ENCODE data around the gene LCK.
"Not testable (repeated sequence)": the region's sequence is repeated elsewhere in the genome, so short reads cannot be mapped to it uniquely, and the experiment has no call there.

The LCK gene

DNA sequence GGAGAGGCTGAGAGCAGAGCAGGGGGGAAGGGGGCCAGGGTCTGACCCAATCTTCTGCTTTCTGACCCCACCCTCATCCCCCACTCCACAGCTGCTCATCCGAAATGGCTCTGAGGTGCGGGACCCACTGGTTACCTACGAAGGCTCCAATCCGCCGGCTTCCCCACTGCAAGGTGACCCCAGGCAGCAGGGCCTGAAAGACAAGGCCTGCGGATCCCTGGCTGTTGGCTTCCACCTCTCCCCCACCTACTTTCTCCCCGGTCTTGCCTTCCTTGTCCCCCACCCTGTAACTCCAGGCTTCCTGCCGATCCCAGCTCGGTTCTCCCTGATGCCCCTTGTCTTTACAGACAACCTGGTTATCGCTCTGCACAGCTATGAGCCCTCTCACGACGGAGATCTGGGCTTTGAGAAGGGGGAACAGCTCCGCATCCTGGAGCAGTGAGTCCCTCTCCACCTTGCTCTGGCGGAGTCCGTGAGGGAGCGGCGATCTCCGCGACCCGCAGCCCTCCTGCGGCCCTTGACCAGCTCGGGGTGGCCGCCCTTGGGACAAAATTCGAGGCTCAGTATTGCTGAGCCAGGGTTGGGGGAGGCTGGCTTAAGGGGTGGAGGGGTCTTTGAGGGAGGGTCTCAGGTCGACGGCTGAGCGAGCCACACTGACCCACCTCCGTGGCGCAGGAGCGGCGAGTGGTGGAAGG is 23.7 kb downstream of the LCK start:
- no peak for DNase-seq

DNA sequence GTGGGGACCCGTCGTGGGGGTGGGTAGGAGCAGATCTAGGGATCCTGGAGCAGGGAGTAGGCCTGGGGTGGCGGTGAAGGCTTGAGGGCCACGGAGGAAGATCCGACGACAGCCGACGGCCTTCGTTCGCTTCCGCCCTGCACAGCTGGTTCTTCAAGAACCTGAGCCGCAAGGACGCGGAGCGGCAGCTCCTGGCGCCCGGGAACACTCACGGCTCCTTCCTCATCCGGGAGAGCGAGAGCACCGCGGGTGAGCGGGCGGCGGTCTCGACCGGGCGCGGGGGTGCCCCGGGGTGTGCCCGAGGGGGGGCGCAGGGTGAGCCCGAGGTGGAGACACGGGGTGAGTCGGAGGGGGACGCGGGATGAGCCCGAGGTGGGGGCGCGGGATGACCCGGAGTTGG is 24.4 kb downstream of the LCK start:
- no peak for DNase-seq

DNA sequence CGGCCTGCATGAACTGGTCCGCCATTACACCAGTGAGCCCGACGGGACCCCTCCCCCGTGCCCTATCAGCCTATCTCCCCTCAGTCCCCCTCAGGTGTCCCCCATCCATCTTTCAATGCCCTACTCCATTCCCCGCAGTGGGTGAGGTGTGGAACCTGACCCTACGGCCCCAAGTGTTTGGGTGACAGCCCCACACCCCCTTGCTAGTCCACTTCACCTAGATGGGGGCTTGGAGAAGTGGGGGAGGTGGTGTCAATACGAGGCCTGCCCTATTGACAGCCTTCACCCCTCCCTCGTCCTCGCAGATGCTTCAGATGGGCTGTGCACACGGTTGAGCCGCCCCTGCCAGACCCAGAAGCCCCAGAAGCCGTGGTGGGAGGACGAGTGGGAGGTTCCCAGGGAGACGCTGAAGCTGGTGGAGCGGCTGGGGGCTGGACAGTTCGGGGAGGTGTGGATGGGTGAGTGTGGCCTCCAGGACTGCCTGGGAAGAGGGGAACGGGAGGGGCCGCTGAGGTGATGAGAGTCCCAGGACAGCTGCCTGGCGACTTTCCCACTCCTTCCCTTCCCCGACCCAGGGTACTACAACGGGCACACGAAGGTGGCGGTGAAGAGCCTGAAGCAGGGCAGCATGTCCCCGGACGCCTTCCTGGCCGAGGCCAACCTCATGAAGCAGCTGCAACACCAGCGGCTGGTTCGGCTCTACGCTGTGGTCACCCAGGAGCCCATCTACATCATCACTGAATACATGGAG is 25.1 kb downstream of the LCK start:
- no peak for DNase-seq

DNA sequence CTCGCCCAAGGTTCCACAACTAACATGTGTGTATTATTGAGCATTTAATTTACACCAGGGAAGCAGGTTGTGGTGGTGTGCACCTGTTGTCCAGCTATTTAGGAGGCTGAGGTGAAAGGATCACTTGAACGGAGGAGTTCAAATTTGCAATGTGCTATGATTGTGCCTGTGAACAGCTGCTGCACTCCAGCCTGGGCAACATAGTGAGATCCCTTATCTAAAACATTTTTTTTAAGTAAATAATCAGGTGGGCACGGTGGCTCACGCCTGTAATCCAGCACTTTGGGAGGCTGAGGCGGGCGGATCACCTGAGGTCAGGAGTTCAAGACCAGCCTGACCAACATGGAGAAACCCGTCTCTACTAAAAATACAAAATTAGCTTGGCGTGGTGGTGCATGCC is 33.7 kb downstream of the LCK start:
- DNase-seq: not testable (repeated sequence)

DNA sequence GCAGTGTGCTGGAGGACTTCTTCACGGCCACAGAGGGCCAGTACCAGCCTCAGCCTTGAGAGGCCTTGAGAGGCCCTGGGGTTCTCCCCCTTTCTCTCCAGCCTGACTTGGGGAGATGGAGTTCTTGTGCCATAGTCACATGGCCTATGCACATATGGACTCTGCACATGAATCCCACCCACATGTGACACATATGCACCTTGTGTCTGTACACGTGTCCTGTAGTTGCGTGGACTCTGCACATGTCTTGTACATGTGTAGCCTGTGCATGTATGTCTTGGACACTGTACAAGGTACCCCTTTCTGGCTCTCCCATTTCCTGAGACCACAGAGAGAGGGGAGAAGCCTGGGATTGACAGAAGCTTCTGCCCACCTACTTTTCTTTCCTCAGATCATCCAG is 34.6 kb downstream of the LCK start:
- DNase-seq: no peak

DNA sequence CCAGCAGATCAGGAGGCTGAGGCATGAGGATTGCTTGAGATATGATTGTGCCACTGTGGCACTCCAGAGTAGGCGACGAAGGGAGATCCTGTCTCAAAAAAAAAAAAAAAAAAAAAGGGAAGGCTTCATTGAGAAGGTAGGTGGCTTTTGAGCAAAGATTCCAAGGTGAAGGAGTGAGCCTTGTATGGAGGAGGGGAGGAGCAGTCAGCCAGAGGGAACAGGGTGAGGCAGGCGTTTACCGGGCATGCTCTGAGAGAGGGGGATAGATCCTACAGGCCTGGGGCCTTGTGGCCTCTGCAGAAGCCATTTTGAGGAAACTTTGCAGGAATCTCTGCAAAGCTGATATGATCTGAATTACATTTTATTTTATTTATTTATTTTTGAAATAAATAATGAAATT is 35.7 kb downstream of the LCK start:
- DNase-seq: no peak

DNA sequence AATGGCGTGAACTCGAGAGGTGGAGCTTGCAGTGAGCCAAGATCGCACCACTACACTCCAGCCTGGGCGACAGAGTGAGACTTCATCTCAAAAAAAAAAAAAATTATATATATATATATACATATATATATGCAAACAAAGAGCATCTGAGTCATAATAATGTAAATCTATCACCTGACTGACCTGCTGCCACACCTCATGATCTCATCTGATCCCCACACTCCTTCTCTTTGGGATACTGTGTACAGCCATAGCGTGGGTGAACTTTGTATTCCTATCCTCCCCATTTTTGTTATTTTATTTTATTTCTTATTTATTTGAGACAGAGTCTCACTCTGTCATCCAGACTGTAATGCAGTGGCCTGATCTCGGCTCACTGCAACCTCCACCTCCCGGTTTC is 38.2 kb downstream of the LCK start:
- DNase-seq: no peak

DNA sequence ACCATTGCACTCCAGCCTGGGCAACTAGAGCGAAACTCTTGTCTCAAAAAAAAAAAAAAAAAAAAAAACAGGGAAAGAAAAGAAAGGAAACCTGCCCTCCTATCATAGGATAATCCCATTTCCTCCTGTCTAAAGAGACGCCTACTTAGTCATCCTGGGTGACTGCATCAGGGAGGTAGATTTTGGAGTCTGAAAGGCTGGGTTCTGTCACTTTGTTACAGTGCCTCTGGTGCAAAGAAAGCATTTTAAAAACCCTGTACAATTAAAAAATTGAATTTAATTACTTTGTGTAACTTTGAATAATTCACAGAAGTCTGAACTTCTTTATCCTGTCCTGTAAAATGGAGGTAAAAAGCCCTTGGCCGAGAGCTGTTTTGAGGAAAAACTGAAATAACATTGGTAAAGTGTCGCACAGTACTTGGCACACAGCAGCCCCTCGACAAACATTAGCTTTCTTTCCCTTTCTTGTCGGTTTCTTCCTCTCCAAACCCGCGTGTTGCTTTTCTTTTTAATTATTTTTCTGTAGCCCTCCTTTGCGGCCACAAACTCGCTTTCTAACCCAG is 40.2 kb downstream of the LCK start:
- DNase-seq: no peak

DNA sequence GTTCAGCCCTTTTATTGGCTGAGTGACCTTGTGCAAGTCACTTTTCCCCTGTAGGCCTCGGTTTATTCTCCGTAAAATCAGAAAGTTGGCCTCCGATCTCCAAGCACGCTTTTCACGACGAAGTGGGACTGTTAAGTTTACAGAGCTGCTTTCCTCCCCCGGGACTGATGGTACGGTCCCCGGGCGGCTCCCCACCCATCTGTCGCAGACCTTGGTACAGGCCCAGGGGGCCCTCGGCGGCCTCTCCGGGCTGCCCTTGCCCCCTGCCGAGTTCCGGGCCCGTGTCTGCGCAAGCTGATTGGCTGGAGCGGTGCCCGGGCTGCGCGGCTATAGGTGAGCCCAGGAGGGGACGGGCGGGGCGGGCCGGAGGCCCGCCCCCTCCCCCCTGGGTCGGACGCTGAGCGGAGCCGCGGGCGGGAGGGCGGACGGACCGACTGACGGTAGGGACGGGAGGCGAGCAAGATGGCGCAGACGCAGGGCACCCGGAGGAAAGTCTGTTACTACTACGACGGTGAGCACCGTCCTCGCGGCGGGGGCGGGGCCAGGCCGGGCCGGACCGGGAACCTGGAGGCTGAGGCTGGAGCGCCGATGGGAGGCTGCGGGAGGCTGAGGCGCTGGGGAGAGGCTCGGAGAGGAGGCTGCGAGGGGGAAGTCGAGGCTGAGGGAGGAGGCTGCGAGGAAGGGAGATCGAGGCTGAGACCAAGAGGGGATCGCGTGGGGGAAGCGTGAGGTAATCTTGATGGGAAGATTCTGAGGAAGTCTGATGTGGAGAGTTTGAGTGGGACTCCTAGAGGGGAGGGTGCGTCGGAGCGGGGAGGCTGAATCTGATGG is 40.9 kb downstream of the LCK start, which contains the start of gene HDAC1:
Gene HDAC1 (plus strand): TSS at position 376 of the 831 bp plus-strand sequence. CDS start 87 bp downstream, at position 463.
- peak; percentile 93 to 96 for DNase-seq

DNA sequence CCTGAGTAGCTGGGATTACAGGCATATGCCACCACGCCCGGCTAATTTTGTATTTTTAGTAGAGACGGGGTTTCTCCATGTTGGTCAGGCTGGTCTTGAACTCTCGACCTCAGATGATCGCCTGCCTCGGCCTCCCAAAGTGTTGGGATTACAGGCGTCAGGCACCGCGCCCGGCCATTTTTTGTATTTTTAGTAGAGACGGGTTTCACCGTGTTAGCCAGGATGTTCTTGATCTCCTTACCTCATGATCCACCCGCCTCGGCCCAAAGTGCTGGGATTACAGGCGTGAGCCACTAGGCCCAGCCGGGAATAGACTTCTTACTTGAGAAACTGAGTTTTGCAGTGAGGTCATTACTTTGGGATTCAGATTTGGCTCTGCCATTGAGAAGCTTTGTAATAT is 47.1 kb downstream of the LCK start:
- not testable (repeated sequence) for DNase-seq

DNA sequence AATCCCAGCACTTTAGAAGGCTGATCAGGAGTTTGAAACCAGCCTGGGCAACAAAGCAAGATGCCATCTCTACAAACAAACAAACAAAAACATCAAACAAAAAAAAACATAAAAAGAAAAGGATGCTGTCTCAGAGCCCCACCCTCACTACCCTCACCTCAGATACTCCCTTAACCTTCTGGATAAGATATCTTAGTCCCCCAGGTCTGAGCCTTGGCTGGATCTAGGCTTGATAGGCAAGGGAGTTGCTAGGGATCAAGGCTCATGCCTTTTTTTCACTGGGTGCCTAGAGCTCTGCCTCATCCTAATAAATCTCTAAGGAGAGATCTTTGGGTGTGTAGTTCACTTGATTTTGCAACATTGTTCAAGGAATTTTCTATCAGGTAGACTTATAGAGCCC is 48.3 kb downstream of the LCK start:
- no peak for DNase-seq

DNA sequence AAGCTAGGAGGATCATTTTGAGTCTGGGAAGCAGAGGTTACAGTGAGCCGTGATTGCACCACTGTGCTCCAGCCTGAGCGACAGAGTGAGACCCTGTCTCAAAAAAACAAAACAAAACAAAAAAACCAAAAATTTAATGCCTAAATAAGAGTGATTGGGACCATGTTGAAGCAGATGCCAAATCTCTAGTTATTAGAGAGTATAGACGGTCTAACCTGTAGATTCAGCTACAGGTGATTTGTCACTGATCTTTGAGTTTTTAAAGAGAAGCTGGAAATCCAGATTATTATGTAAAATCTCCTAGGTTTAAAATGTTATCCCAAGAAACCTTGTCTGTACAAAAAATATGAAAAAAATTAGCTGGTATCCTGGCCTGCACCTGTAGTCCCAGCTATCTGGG is 52.3 kb downstream of the LCK start:
- DNase-seq: no peak

DNA sequence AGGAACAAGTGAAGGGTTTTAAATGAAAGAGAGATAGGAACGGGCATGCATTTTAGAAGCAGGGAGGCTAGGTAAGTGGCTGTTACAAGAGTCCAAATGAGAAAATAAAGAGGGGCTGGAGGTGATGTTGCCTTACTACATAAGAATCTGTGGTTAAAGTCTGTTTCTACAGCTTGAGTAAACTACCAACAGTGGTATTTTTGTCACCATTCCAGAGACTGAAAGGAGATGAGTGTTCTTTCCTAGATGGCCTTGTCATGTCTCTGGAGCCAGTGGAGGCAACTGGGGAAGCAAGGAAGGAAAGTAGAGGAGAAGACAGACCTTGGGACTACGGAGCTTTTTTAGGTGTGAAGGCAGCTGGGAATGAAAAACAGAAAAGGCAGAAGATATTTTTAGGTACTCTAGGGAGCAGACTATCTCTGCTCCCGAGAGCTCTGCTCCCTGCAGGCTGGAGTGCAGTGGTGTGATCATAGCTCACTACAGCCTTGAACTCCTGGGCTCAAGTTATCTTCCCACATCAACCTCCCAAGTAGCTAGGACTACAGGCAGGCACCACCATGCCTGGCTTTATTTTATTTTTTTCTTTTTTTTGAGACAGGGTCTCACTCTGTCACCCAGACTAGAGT is 53.0 kb downstream of the LCK start:
- DNase-seq: no peak

DNA sequence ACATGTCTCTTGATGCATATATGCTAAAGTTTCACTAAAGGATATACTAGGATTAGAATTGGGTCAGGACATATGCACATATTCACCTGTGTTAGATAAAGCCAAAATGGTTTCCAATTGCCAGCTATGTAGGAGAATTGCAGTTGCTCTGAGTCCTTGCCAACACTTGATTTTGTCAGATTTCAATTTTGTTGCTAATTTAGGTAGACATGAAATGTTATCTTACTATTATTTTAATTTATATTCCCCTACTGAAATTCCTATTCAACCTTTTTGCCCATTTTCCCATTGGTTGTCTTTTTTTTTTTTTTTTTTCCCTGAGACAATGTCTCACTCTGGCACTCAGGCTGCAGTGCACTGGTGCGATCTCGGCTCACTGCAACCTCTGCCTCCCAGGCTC is 54.2 kb downstream of the LCK start:
- DNase-seq: no peak

DNA sequence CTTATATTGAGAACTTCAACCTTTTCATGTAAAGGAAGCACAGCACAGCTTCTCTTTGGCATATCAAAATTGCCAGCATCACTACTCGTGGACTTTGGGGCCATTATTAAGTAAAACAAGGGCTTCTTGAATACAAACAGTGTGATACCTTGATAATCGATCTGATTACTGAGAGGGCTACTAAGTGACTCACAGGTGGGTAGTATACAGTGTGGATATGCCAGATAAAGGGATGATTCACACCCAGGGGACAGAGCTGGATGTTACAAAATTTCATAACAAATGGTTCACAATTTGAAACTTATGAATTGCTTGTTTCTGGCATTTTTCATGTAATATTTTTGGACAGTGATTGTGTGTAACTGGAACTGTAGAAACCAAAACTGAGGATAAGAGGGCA is 56.3 kb downstream of the LCK start:
- DNase-seq: no peak

DNA sequence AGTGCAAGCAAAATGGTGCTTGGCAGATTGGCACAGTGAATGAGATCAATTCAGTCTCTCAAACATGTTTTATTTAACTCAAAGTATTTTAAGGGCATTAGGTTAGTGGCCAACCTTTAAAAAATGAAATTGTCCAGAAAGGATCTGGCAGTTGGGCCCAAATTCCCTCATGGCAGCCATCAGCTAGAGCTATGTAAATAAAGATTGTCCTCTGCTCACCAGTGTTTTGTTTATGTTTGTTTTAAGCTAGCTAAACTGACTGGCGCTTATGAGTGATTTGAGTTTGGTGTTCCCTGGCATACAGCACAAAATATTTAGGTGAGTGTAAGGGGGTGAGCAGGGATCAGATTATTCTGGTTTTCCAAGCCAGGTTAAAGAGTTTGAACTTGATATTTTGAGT is 58.9 kb downstream of the LCK start:
- DNase-seq: no peak

DNA sequence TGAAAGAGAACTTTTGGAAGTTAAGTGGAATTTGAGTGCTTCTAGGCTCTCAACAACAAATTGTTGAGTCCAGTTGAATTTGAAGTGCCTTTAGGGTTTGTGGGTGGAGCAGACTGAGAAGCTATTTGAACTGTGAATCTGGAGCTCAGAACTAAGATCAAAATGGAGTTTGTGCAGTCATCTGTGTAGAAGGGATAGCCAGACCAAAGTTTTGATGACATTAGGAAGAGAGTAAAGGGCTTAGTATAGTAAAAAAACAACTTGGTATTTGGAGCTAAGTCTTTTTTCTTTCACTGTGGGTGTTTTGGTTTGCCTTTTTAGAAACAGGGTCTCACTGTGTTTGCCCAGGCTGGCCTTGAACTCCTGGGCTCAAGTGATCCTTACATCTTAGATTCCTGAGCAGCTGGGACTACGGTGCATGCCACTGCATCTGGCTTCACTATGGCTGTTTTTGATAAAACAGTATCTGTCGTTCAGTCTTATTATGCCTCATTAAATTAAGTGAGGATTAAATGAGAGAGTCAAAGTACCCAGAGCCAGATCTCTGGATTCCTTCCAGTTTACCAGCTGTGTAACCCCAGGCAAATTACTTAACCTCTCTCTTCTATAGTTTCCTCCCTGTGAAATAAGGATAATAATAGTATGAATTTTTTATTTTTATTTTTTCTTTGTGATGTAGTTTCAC is 60.8 kb downstream of the LCK start:
- DNase-seq: no peak

DNA sequence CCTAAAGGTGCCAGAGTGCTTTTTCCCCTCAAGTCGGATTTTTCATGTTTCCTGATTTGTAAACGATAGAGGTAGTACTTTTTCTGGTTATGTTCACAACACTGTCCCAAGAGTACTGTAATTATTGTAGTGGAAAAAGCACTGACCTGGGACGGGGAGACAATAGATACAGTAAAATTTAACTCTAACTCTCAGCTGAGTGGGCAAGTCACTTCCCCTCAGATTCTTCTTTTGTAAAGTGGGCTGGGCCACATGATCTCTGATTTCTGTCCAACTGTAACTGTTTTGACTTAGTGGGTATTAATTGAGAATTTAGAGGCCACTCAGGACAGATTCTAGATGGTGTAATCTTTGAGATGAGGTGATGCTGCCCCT is 65.8 kb downstream of the LCK start:
- DNase-seq: no peak

DNA sequence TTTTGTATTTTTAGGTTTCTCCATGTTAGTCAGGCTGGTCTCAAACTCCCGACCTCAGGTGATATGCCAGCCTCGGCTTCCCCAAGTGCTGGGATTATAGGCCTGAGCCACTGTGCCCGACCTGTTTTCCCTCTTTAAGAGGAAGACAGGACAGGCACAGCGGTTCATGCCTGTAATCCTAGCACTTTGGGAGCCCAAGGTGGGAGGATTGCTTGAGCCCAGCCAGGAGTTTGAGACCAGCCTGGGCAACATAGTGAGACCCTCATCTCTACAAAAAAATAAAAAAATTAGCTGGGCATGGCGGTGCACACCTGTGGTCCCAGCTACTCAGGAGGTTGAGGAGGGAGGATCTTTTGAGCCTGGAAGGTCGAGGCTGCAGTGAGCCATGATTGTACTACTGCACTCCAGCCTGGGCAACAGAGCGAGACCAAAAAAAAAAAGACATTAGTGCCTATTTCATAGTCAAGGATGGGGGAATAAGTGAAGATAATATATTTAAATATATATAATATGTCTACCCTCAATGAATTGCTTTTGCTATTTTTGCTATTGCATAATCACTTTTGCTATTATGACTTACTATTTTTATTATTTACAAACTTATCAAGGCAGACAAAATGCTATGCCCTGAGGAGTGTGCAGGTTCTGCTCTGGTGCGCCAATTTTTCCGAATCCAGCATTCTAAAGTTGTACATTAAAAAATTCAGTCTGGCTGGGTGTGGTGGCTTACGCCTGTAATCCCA is 67.2 kb downstream of the LCK start:
- DNase-seq: no peak

DNA sequence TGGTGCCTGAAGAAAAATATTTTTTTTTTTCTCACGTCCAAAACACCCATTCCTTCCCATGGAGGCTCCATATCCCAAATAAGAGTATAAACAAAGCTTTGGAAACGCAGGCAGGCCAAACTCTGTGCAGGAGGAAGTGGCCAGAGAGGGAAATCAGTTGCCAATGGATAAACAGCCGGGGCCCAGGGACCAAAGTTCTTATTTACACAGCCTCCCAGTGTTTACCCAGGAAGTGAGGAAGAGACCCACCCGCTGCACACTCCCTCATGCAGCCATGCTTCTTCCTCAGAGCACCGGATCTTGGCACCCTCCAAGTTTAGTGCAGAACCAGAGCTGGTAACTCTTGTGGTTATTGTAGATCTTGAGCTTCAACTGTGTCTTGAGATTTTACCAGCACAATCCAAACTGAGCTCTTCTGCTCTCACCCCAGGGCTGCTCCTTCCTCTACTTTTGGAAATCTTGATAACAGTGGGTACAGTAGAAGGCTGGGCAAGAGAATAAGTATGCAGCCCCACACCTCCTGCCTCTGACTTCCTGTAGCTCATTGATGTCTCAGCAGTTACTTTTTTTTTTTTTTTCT is 70.7 kb downstream of the LCK start:
- DNase-seq: peak in 1 of 2 donors; percentile 18

DNA sequence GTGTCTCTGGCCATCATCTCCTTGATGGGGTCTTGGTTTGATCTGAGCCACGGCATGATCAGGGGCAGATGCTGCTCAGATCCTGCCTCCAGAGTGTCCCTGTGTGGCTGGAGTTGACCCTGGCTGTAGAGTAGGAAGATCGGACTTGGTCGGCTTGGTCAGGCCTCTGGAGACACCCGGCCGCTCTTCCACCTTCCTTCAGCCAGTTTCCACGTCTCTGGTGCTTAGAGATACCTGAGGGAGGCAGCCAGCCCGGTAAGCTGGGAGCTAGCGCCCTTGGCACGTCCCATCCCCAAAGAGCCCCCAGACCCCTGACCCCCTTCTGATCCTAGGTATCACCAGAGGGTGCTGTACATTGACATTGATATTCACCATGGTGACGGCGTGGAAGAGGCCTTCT is 76.1 kb downstream of the LCK start:
- no peak for DNase-seq
